H1 (cell line): ENCODE results near the gene COL6A3. TPM values are rescaled to one million over a fixed set of nuclear protein-coding genes. Genes with fewer than 3 reads are reported as not detected.

Experiments used
- CTCF ChIA-PET: fragments of 300-600 bp; sonication (Branson Sonifier 250); formaldehyde crosslinking; loops from one replicate; lab custom pipeline; 2021; ENCODE audit not compliant: partially characterized antibody; lab: Charles Lee
- POLR2A ChIA-PET: fragments of 300-600 bp; sonication (Branson Sonifier 250); formaldehyde crosslinking; loops from one replicate; lab custom pipeline; 2021; ENCODE audit warnings: inconsistent platforms; ENCODE audit not compliant: partially characterized antibody; lab: Charles Lee
- DNase-seq, 2 experiments: peaks; one replicate each; pipeline versions ENCODE4 v3.0.0 to v3.0.0-alpha.2; 2010 to 2022; ENCODE audit warnings: low spot score in 2 of 2, low read depth in 1 of 2, mixed read lengths in 1 of 2
- FAIRE-seq: peaks from 2 replicates; lab custom pipeline; 2011; peaks lifted over from hg19 to GRCh38; lab: Jason Lieb, UNC
- H2AFZ ChIP-seq: 2 replicates; pipeline ENCODE4 v1.8.1; 2012; ENCODE audit warnings: low read length, inconsistent platforms
- H2AK5ac ChIP-seq: 2 replicates; pipeline ENCODE4 v1.6.1; 2013; ENCODE audit warnings: low read depth, low read length
- H2BK120ac ChIP-seq: replicated peaks from 2 replicates; pipeline ENCODE3; 2013; ENCODE audit warnings: low read depth, low read length, inconsistent platforms
- H2BK12ac ChIP-seq: 2 replicates; pipeline ENCODE4 v1.6.1; 2013; ENCODE audit warnings: low read depth, low read length
- H2BK15ac ChIP-seq: 2 replicates; pipeline ENCODE4 v1.6.1; 2013; ENCODE audit warnings: low read length
- H2BK20ac ChIP-seq: 2 replicates; pipeline ENCODE4 v1.6.1; 2013; ENCODE audit warnings: low read length
- H2BK5ac ChIP-seq: 2 replicates; pipeline ENCODE4 v1.6.1; 2013; ENCODE audit warnings: low read depth, low read length
- H3K14ac ChIP-seq: 2 replicates; pipeline ENCODE4 v1.6.1; 2013; ENCODE audit warnings: inconsistent platforms; ENCODE audit not compliant: insufficient read length
- H3K18ac ChIP-seq: 2 replicates; pipeline ENCODE4 v1.6.1; 2013; ENCODE audit warnings: low read length; ENCODE audit errors: extremely low read depth
- H3K23ac ChIP-seq: 2 replicates; pipeline ENCODE4 v1.6.1; 2013; ENCODE audit warnings: inconsistent platforms; ENCODE audit not compliant: insufficient read length
- H3K23me2 ChIP-seq: 2 replicates; pipeline ENCODE4 v1.6.1; 2013; ENCODE audit warnings: low read depth, low read length
- H3K27ac ChIP-seq: 2 replicates; pipeline ENCODE4 v1.6.1; 2011; ENCODE audit warnings: low read depth, low read length, inconsistent platforms
- H3K27me3 ChIP-seq, 4 experiments: replicated peaks in 1 of 4; 1 replicate in 1 of 4; 2 replicates in 3 of 4; pipeline versions ENCODE4 v1.6.1 to v1.8.1; 2011 to 2013; ENCODE audit warnings: low read length in 3 of 4, mild to moderate bottlenecking in 3 of 4, inconsistent platforms in 2 of 4, mixed read lengths in 2 of 4, moderate library complexity in 1 of 4; ENCODE audit not compliant: control insufficient read depth in 3 of 4, insufficient read depth in 3 of 4; ENCODE audit errors: extremely low read depth in 1 of 4
- H3K36me3 ChIP-seq, 4 experiments: 2 replicates each; pipeline versions ENCODE4 v1.6.1 to v1.8.1; 2011 to 2013; ENCODE audit warnings: mild to moderate bottlenecking in 4 of 4, low read length in 3 of 4, moderate library complexity in 2 of 4, control low read depth in 1 of 4, inconsistent platforms in 1 of 4; ENCODE audit not compliant: insufficient read depth in 4 of 4, control insufficient read depth in 2 of 4
- H3K4ac ChIP-seq: replicated peaks from 2 replicates; pipeline ENCODE3; 2013; ENCODE audit warnings: low read length, low read depth, mixed read lengths, inconsistent platforms; ENCODE audit not compliant: insufficient read length
- H3K4me1 ChIP-seq, 4 experiments: replicated peaks in 1 of 4; 1 replicate in 1 of 4; 2 replicates in 3 of 4; pipeline versions ENCODE4 v1.6.1 to v1.8.1; 2011 to 2013; ENCODE audit warnings: low read length in 3 of 4, inconsistent platforms in 2 of 4, mixed read lengths in 1 of 4; ENCODE audit not compliant: insufficient read depth in 4 of 4, control insufficient read depth in 3 of 4
- H3K4me2 ChIP-seq, 2 experiments: 2 replicates each; pipeline versions ENCODE4 v1.6.1 to v1.8.1; 2011 to 2013; ENCODE audit warnings: low read depth in 2 of 2, low read length in 2 of 2, control low read depth in 1 of 2, inconsistent platforms in 1 of 2, mild to moderate bottlenecking in 1 of 2; ENCODE audit not compliant: insufficient read depth in 1 of 2
- H3K4me3 ChIP-seq, 4 experiments: fragments of 200-600, 300-600 bp in 1 of 4; sonication (generic), shearing (Covaris generic), sonication (Bioruptor Twin) in 1 of 4; 2 replicates each; pipeline versions ENCODE4 v1.5.1 to v1.8.1; 2011 to 2016; ENCODE audit warnings: low read length in 4 of 4, low read depth in 3 of 4, control low read depth in 2 of 4, inconsistent platforms in 2 of 4, mild to moderate bottlenecking in 2 of 4, mixed read lengths in 1 of 4, moderate library complexity in 1 of 4; ENCODE audit not compliant: insufficient read depth in 2 of 4; ENCODE audit errors: extremely low read depth in 1 of 4
- H3K56ac ChIP-seq: replicated peaks from 2 replicates; pipeline ENCODE3; 2013; ENCODE audit warnings: low read depth, mild to moderate bottlenecking, mixed read lengths, low read length, inconsistent platforms; ENCODE audit not compliant: insufficient read length
- H3K79me1 ChIP-seq: 2 replicates; pipeline ENCODE4 v1.6.1; 2013; ENCODE audit warnings: low read depth, low read length, control low read depth
- H3K79me2 ChIP-seq, 2 experiments: 2 replicates each; pipeline versions ENCODE4 v1.6.1 to v1.8.1; 2012 to 2013; ENCODE audit warnings: low read length in 2 of 2, mild to moderate bottlenecking in 2 of 2, inconsistent platforms in 1 of 2; ENCODE audit not compliant: insufficient read depth in 2 of 2, control insufficient read depth in 1 of 2
- H3K9ac ChIP-seq, 4 experiments: replicated peaks in 1 of 4; 1 replicate in 1 of 4; 2 replicates in 3 of 4; pipeline versions ENCODE4 v1.6.1 to v1.8.1; 2011 to 2013; ENCODE audit warnings: low read depth in 3 of 4, low read length in 3 of 4, control low read depth in 2 of 4, mild to moderate bottlenecking in 2 of 4, moderate library complexity in 2 of 4, inconsistent platforms in 1 of 4; ENCODE audit errors: extremely low read depth in 1 of 4
- H3K9me3 ChIP-seq, 2 experiments: 2 replicates each; pipeline versions ENCODE4 v1.6.1 to v1.8.1; 2012 to 2013; ENCODE audit warnings: mild to moderate bottlenecking in 2 of 2, moderate library complexity in 2 of 2, control low read depth in 1 of 2, inconsistent platforms in 1 of 2, low read depth in 1 of 2, low read length in 1 of 2, mixed read lengths in 1 of 2; ENCODE audit not compliant: insufficient read depth in 2 of 2
- H4K20me1 ChIP-seq, 2 experiments: replicated peaks in 1 of 2; 2 replicates each; pipeline versions ENCODE3 to v1.8.1; 2011 to 2013; ENCODE audit warnings: inconsistent platforms in 2 of 2, low read length in 2 of 2, mild to moderate bottlenecking in 1 of 2; ENCODE audit not compliant: insufficient read depth in 2 of 2, control insufficient read depth in 1 of 2
- H4K5ac ChIP-seq: 2 replicates; pipeline ENCODE4 v1.6.1; 2013; ENCODE audit warnings: low read length, low read depth, mixed read lengths, inconsistent platforms; ENCODE audit not compliant: insufficient read length
- H4K8ac ChIP-seq: 2 replicates; pipeline ENCODE4 v1.8.0; 2013; ENCODE audit warnings: mild to moderate bottlenecking, moderate library complexity, low read length, inconsistent platforms; ENCODE audit not compliant: insufficient read depth; ENCODE audit errors: extremely low read depth
- H4K91ac ChIP-seq: replicated peaks from 2 replicates; pipeline ENCODE3; 2013; ENCODE audit warnings: low read length, mixed read lengths, inconsistent platforms; ENCODE audit not compliant: insufficient read length
- BCL11A ChIP-seq, 2 experiments: IDR thresholded peaks; one replicate each; pipeline ENCODE4 v1.6.1; 2011; ENCODE audit warnings: low read depth in 2 of 2, low read length in 2 of 2, mild to moderate bottlenecking in 2 of 2
- BRCA1 ChIP-seq: IDR thresholded peaks from 2 replicates; pipeline ENCODE4 v1.6.1; 2012; ENCODE audit warnings: low read depth, low read length, improper control_type of control experiment
- FOSL1 ChIP-seq: IDR thresholded peaks from 2 replicates; pipeline ENCODE4 v1.6.1; 2011; ENCODE audit warnings: mild to moderate bottlenecking, low read depth, low read length, moderate library complexity; ENCODE audit not compliant: insufficient read depth
- POU5F1 ChIP-seq: IDR thresholded peaks from 2 replicates; pipeline ENCODE4 v1.6.1; 2011; ENCODE audit warnings: low read depth, mild to moderate bottlenecking, low read length, moderate library complexity
- RXRA ChIP-seq: IDR thresholded peaks from 2 replicates; pipeline ENCODE4 v1.6.1; 2011; ENCODE audit warnings: low read depth, mild to moderate bottlenecking, low read length, moderate library complexity; ENCODE audit not compliant: insufficient read depth
- WGBS, 2 experiments: shearing (Covaris generic) in 1 of 2; methylation state at CpG; one replicate each; pipeline versions ENCODE4 v1.1.6 to v1.1.7; 2013 to 2015; ENCODE audit warnings: low lambda C conversion rate in 2 of 2, mixed read lengths in 2 of 2, inconsistent platforms in 1 of 2, low coverage in 1 of 2, missing lambda C conversion rate in 1 of 2; ENCODE audit not compliant: insufficient replicate concordance in 2 of 2, insufficient coverage in 1 of 2, insufficient read length in 1 of 2; ENCODE audit errors: extremely low coverage in 1 of 2, missing lambda C conversion rate in 1 of 2; 5-methylcytosine and 5-hydroxymethylcytosine counted together
- polyA plus RNA-seq, 7 experiments: library from polyadenylated mRNA; depleted of rRNA in 3 of 7; stranded (reverse) in 5 of 7; unstranded in 2 of 7; fragments of >200 nt in 5 of 7; fragments of 200-250 nt in 2 of 7; gene quantifications; 1 replicate in 5 of 7; 2 replicates in 1 of 7; 4 replicates in 1 of 7; pipeline versions ENCODE4 v1.2.1 to v1.2.3, GENCODE V29; 2011 to 2013; ENCODE audit warnings: missing spikeins in 2 of 7, mixed read lengths in 2 of 7
- total RNA-seq: library from RNA; stranded (reverse); fragmentation: NEBNext Ultra II Directional; extraction: Animal tissue kit (Norgen Biotek cat#: 25700); gene quantifications from 2 replicates; pipeline ENCODE4 v1.2.1, GENCODE V29; 2021
- TF ChIP-seq, protein P1 (sequence below): IDR thresholded peaks from 2 replicates; pipeline ENCODE4 v1.6.1; 2012; ENCODE audit warnings: inconsistent platforms
- TF ChIP-seq, protein P2 (sequence below): IDR thresholded peaks from 2 replicates; pipeline ENCODE4 v1.6.1; 2011; ENCODE audit warnings: low read depth, mild to moderate bottlenecking, low read length; ENCODE audit not compliant: insufficient read depth

COL6A3 gene
- total and polyA plus RNA-seq, 2 of the 8 experiments (the other 6 are each of a cell fraction or from before 2014, with no cell fraction given): 1.2 to 3.4 TPM

GRCh38 chr2:237289139-237289538 lies 124.8 kb downstream of the COL6A3 start:
- no peak overlapping the region for H2BK120ac ChIP-seq
- H3K9ac ChIP-seq: no peak overlapping the region
- H2BK5ac ChIP-seq: no peak overlapping the region
- peaks cover 0 to 3% (median 0%) of the 10 kb centered on the region in 4 experiments; a peak in 1 of 7 replicates for H3K4me1 ChIP-seq
- no peak overlapping the region; the same call in 1 of the 2 replicates for H4K8ac ChIP-seq
- H2BK15ac ChIP-seq: no peak overlapping the region
- H3K4me2 ChIP-seq: no peak overlapping the region
- H2AK5ac ChIP-seq: no peak overlapping the region
- ChIA-PET CTCF (interaction anchor here (1.3 kb wide), 1 partner anchor 11 kb away, joined by 3 read pairs; no protein-coding TSS in a partner anchor), POLR2A (no interaction called here)
- no peaks in the 10 kb centered on the region for H3K36me3 ChIP-seq
- H3K23me2 ChIP-seq: no peaks in the 10 kb centered on the region
- no peaks in the 10 kb centered on the region for H3K79me2 ChIP-seq
- H4K20me1 ChIP-seq: no peaks in the 10 kb centered on the region
- no peak overlapping the region for H3K23ac ChIP-seq
- no peak overlapping the region for H2BK12ac ChIP-seq
- H3K27me3 ChIP-seq: no peaks in the 10 kb centered on the region
- H3K79me1 ChIP-seq: no peaks in the 10 kb centered on the region
- no peak overlapping the region for H3K4ac ChIP-seq
- no peak overlapping the region for H4K91ac ChIP-seq
- no peak overlapping the region for H4K5ac ChIP-seq
- H3K27ac ChIP-seq: no peak overlapping the region
- no peak for FAIRE-seq
- no peak overlapping the region for H3K56ac ChIP-seq
- no peak overlapping the region for H3K4me3 ChIP-seq
- no peak for TF ChIP-seq RXRA
- TF ChIP-seq BRCA1: no peak
- TF ChIP-seq FOSL1: no peak
- no peak for TF ChIP-seq POU5F1
- TF ChIP-seq BCL11A (IDR thresholded peaks at IDR 0.05; ENCODE audit: low read depth in 2 of 2, low read length in 2 of 2): no peak
- TF ChIP-seq, protein P1, sequence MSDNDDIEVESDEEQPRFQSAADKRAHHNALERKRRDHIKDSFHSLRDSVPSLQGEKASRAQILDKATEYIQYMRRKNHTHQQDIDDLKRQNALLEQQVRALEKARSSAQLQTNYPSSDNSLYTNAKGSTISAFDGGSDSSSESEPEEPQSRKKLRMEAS: no peak
- TF ChIP-seq, protein P2, sequence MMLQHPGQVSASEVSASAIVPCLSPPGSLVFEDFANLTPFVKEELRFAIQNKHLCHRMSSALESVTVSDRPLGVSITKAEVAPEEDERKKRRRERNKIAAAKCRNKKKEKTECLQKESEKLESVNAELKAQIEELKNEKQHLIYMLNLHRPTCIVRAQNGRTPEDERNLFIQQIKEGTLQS: no peak
- no peak overlapping the region for H3K18ac ChIP-seq
- H2AFZ ChIP-seq: 0 out of 2 replicates have a peak overlapping the region, but pooled peaks have one; percentile 14
- no peak for DNase-seq
- 85% methylated on average over 7 of the region's 7 CpGs; no CpG with 5 or more reads in 1 of the 2 experiments for WGBS, 2 experiments
- no peaks in the 10 kb centered on the region; a peak in 1 of 4 replicates for H3K9me3 ChIP-seq
- no peak overlapping the region for H2BK20ac ChIP-seq
- no peak overlapping the region for H3K14ac ChIP-seq
